Keratinocyte (primary cell): ENCODE measurements around the gene TTLL4. TPM values are rescaled to one million over a fixed set of nuclear protein-coding genes. Genes with fewer than 3 reads are reported as not detected.

Experiments used
- DNase-seq: peaks from one replicate; pipeline ENCODE4 v3.0.0-alpha.2; 2011; ENCODE audit warnings: low read depth, missing footprints, low spot score
- FAIRE-seq: peaks from 2 replicates; lab custom pipeline; 2011; peaks lifted over from hg19 to GRCh38; lab: Jason Lieb, UNC
- H2AFZ ChIP-seq: 2 replicates; pipeline ENCODE4 v1.6.0; 2012; ENCODE audit warnings: low read length, control low read depth, inconsistent platforms; ENCODE audit not compliant: control insufficient read depth
- H3K27ac ChIP-seq: 2 replicates; pipeline ENCODE4 v1.5.1; 2011; ENCODE audit warnings: low read length; ENCODE audit not compliant: control insufficient read depth, insufficient read depth
- H3K27me3 ChIP-seq: 3 replicates; pipeline ENCODE4 v1.6.0; 2011; ENCODE audit warnings: low read length; ENCODE audit not compliant: control insufficient read depth, insufficient read depth; ENCODE audit errors: extremely low read depth
- H3K36me3 ChIP-seq, 2 experiments: 2 replicates in 1 of 2; 3 replicates in 1 of 2; pipeline ENCODE4 v1.5.1; 2011; ENCODE audit warnings: low read length in 2 of 2, mild to moderate bottlenecking in 1 of 2; ENCODE audit not compliant: control insufficient read depth in 2 of 2, insufficient read depth in 2 of 2; ENCODE audit errors: extremely low read depth in 1 of 2
- H3K4me1 ChIP-seq: 3 replicates; pipeline ENCODE4 v1.5.1; 2011; ENCODE audit warnings: low read length; ENCODE audit not compliant: control insufficient read depth, insufficient read depth; ENCODE audit errors: extremely low read depth
- H3K4me2 ChIP-seq: 3 replicates; pipeline ENCODE4 v1.6.0; 2011; ENCODE audit warnings: low read depth, low read length; ENCODE audit not compliant: control insufficient read depth, insufficient read depth; ENCODE audit errors: extremely low read depth
- H3K4me3 ChIP-seq, 3 experiments: fragments of 200-600 bp in 1 of 3; sonication (generic) in 1 of 3; 2 replicates in 2 of 3; 3 replicates in 1 of 3; pipeline ENCODE4 v1.5.1; 2011 to 2016; ENCODE audit warnings: low read length in 3 of 3, mild to moderate bottlenecking in 3 of 3, control low read depth in 2 of 3, inconsistent platforms in 1 of 3, low read depth in 1 of 3, mixed read lengths in 1 of 3, mixed run types in 1 of 3, moderate library complexity in 1 of 3; ENCODE audit not compliant: control insufficient read depth in 2 of 3, insufficient read depth in 2 of 3; ENCODE audit errors: extremely low read depth in 1 of 3
- H3K79me2 ChIP-seq: 2 replicates; pipeline ENCODE4 v1.6.0; 2012; ENCODE audit warnings: low read length; ENCODE audit not compliant: control insufficient read depth, insufficient read depth
- H3K9ac ChIP-seq: 3 replicates; pipeline ENCODE4 v1.6.0; 2011; ENCODE audit warnings: low read length; ENCODE audit not compliant: control insufficient read depth, insufficient read depth; ENCODE audit errors: extremely low read depth
- H3K9me1 ChIP-seq: 3 replicates; pipeline ENCODE4 v1.6.0; 2011; ENCODE audit warnings: low read length; ENCODE audit not compliant: control insufficient read depth, insufficient read depth; ENCODE audit errors: extremely low read depth
- H3K9me3 ChIP-seq: 2 replicates; pipeline ENCODE4 v1.5.1; 2012; ENCODE audit warnings: low read depth, low read length; ENCODE audit not compliant: control insufficient read depth
- H4K20me1 ChIP-seq: 3 replicates; pipeline ENCODE4 v1.6.0; 2011; ENCODE audit warnings: low read length; ENCODE audit not compliant: control insufficient read depth, insufficient read depth; ENCODE audit errors: extremely low read depth
- CTCF ChIP-seq, 3 experiments: IDR thresholded peaks in 1 of 3; conservative IDR thresholded peaks in 1 of 3; optimal IDR thresholded peaks in 1 of 3; 2 replicates in 2 of 3; 3 replicates in 1 of 3; pipeline versions ENCODE3 to v1.5.1; 2011; ENCODE audit warnings: low read length in 3 of 3, mild to moderate bottlenecking in 3 of 3, moderate library complexity in 2 of 3, control low read depth in 1 of 3, inconsistent platforms in 1 of 3; ENCODE audit not compliant: insufficient read depth in 2 of 3; ENCODE audit errors: extremely low read depth in 1 of 3
- EZH2 ChIP-seq: IDR thresholded peaks from one replicate; pipeline ENCODE4 v1.6.1; 2012; ENCODE audit warnings: inconsistent platforms, mild to moderate bottlenecking, low read length, moderate library complexity
- dilution Hi-C: fragments of 300-500 bp; cut with MboI; formaldehyde crosslinking; loops from one replicate; pipeline ENCODE4 v1.7.0; 2020; ENCODE audit warnings: low sequenced_read_pairs; ENCODE audit not compliant: extremely low pct_ligation_motif_present
- polyA plus RNA-seq, 5 experiments: library from polyadenylated mRNA; depleted of rRNA in 3 of 5; stranded (reverse) in 3 of 5; stranded (forward) in 1 of 5; unstranded in 1 of 5; fragments of >200 nt; gene quantifications; 1 replicate in 1 of 5; 2 replicates in 3 of 5; 3 replicates in 1 of 5; pipeline versions ENCODE4 v1.2.1 to v1.2.3, GENCODE V29; 2011 to 2012; ENCODE audit warnings: missing spikeins in 2 of 5, low read depth in 1 of 5, low replicate concordance in 1 of 5

Gene TTLL4
- polyA plus RNA-seq, 1 donor (not counting 4 experiments of a cell fraction or from before 2014, with no cell fraction given), result 20.1 TPM

- peak overlapping the region; percentile 91 for H2AFZ ChIP-seq
- FAIRE-seq (no peak), DNase-seq (no peak)
- H4K20me1 ChIP-seq, result no peaks in the 10 kb centered on the region
- H3K27ac ChIP-seq, result peak overlapping the region; percentile 78
- no peaks in the 10 kb centered on the region for H3K9me1 ChIP-seq
- dilution Hi-C loops, result no loop called here
- H3K4me3 ChIP-seq, result peak overlapping the region; percentile 70 to 97 (median 82)
- H3K4me2 ChIP-seq, result peak overlapping the region; percentile 80
- peaks cover 26% of the 10 kb centered on the region for H3K79me2 ChIP-seq
- H3K36me3 ChIP-seq, result peaks cover 15 to 23% of the 10 kb centered on the region in 2 experiments
- H3K9me3 ChIP-seq, result no peaks in the 10 kb centered on the region
- TF ChIP-seq CTCF (optimal IDR thresholded peaks at IDR 0.05 in 1 of 3, IDR thresholded peaks at IDR 0.05 in 1 of 3, conservative IDR thresholded peaks at IDR 0.05 in 1 of 3; ENCODE audit: extremely low read depth in 1 of 3, insufficient read depth in 2 of 3, low read length in 3 of 3) (no peak), EZH2 (no peak)
- peak overlapping the region; percentile 84 for H3K9ac ChIP-seq
- no peaks in the 10 kb centered on the region for H3K27me3 ChIP-seq
- H3K4me1 ChIP-seq, result peaks cover 12% of the 10 kb centered on the region
Observed at GRCh38 chr2:218671097-218671653, 39.5 kb upstream of the TTLL4 start.

- Histone ChIP-seq H3K36me3 (peaks cover 12 to 23% of the 10 kb centered on the region in 2 experiments), H3K27ac (peak within 1 kb of the TSS; percentile 78), H3K9me1 (no peaks in the 10 kb centered on the region), H3K4me1 (peaks cover 12% of the 10 kb centered on the region), H3K4me3 (peak within 1 kb of the TSS; percentile 70 to 97 (median 82)), H4K20me1 (no peaks in the 10 kb centered on the region), H3K79me2 (peaks cover 26% of the 10 kb centered on the region), H3K27me3 (no peaks in the 10 kb centered on the region), H3K9ac (peak within 1 kb of the TSS; percentile 84), H3K9me3 (no peaks in the 10 kb centered on the region), H2AFZ (peak within 1 kb of the TSS; percentile 91), H3K4me2 (peak within 1 kb of the TSS; percentile 80)
- dilution Hi-C loops, result no loop called here
- no peak for DNase-seq
- FAIRE-seq, result peak; percentile 78
- TF ChIP-seq EZH2 (no peak), CTCF (optimal IDR thresholded peaks at IDR 0.05 in 1 of 3, IDR thresholded peaks at IDR 0.05 in 1 of 3, conservative IDR thresholded peaks at IDR 0.05 in 1 of 3; ENCODE audit: extremely low read depth in 1 of 3, insufficient read depth in 2 of 3, low read length in 3 of 3) (no peak)
Observed at GRCh38 chr2:218671654-218672566, 38.7 kb upstream of the TTLL4 start, which contains the start of the genes RNF25 and STK36. TSS of gene RNF25 (minus strand) at chr2:218672002. CDS start at chr2:218671970, 32 bp downstream. TSS of gene STK36 (plus strand) at chr2:218672086. CDS start at chr2:218672830, 744 bp downstream.
